ENCODE measurements around the gene IQSEC1.

IQSEC1 gene

GRCh38 chr3:12926660-12927059 is 146.6 kb downstream of the IQSEC1 start:
- peaks cover 6 to 70% (median 40%) of the 10 kb centered on the region in 5 donors for H3K4me1 ChIP-seq (ENCODE audit: control insufficient read depth in 5 of 5, insufficient read depth in 5 of 5, low read length in 5 of 5)

GRCh38 chr3:12925648-12926047 is 147.6 kb downstream of the IQSEC1 start:
- Histone ChIP-seq H3K27ac (ENCODE audit: low read depth, low read length) (no peak overlapping the region), H3K36me3 (ENCODE audit: control insufficient read depth in 5 of 5, insufficient read depth in 5 of 5, low read length in 5 of 5) (peaks cover 0 to 92% (median 64%) of the 10 kb centered on the region in 5 donors), H3K27me3 (ENCODE audit: control insufficient read depth in 5 of 5, insufficient read depth in 4 of 5, low read length in 5 of 5) (no peaks in the 10 kb centered on the region), H3K4me3 (ENCODE audit: low read depth in 1 of 5, low read length in 5 of 5) (no peak overlapping the region), H3K9me3 (ENCODE audit: control insufficient read depth in 5 of 5, low read length in 5 of 5) (no peaks in the 10 kb centered on the region), H3K9ac (ENCODE audit: low read length in 5 of 5) (no peak overlapping the region), H3K4me1 (ENCODE audit: control insufficient read depth in 5 of 5, insufficient read depth in 5 of 5, low read length in 5 of 5) (peaks cover 6 to 65% (median 31%) of the 10 kb centered on the region in 5 donors)

More at GRCh38 chr3:12926660-12927059, 146.6 kb downstream of the IQSEC1 start:
- no peak overlapping the region for H3K27ac ChIP-seq (ENCODE audit: low read depth, low read length)
- no peaks in the 10 kb centered on the region for H3K27me3 ChIP-seq (ENCODE audit: control insufficient read depth in 5 of 5, insufficient read depth in 4 of 5, low read length in 5 of 5)
- no peak overlapping the region for H3K4me3 ChIP-seq (ENCODE audit: low read depth in 1 of 5, low read length in 5 of 5)
- no peaks in the 10 kb centered on the region for H3K9me3 ChIP-seq (ENCODE audit: control insufficient read depth in 5 of 5, low read length in 5 of 5)
- peaks cover 0 to 92% (median 63%) of the 10 kb centered on the region in 5 donors for H3K36me3 ChIP-seq (ENCODE audit: control insufficient read depth in 5 of 5, insufficient read depth in 5 of 5, low read length in 5 of 5)
- no peak overlapping the region for H3K9ac ChIP-seq (ENCODE audit: low read length in 5 of 5)

GRCh38 chr3:12924437-12924836 is 148.8 kb downstream of the IQSEC1 start:
- H3K27me3 ChIP-seq (ENCODE audit: control insufficient read depth in 5 of 5, insufficient read depth in 4 of 5, low read length in 5 of 5): no peaks in the 10 kb centered on the region
- H3K36me3 ChIP-seq (ENCODE audit: control insufficient read depth in 5 of 5, insufficient read depth in 5 of 5, low read length in 5 of 5): peaks cover 0 to 92% (median 75%) of the 10 kb centered on the region in 5 donors
- no peak overlapping the region for H3K4me3 ChIP-seq (ENCODE audit: low read depth in 1 of 5, low read length in 5 of 5)
- no peak overlapping the region for H3K9ac ChIP-seq (ENCODE audit: low read length in 5 of 5)
- H3K4me1 ChIP-seq (ENCODE audit: control insufficient read depth in 5 of 5, insufficient read depth in 5 of 5, low read length in 5 of 5): peaks cover 4 to 62% (median 31%) of the 10 kb centered on the region in 5 donors
- no peak overlapping the region for H3K27ac ChIP-seq (ENCODE audit: low read depth, low read length)
- H3K9me3 ChIP-seq (ENCODE audit: control insufficient read depth in 5 of 5, low read length in 5 of 5): no peaks in the 10 kb centered on the region

- Histone ChIP-seq H3K4me3 (ENCODE audit: low read depth in 1 of 5, low read length in 5 of 5) (no peak overlapping the region), H3K4me1 (ENCODE audit: control insufficient read depth in 5 of 5, insufficient read depth in 5 of 5, low read length in 5 of 5) (peaks cover 4 to 67% (median 31%) of the 10 kb centered on the region in 5 donors), H3K27me3 (ENCODE audit: control insufficient read depth in 5 of 5, insufficient read depth in 4 of 5, low read length in 5 of 5) (no peaks in the 10 kb centered on the region), H3K27ac (ENCODE audit: low read depth, low read length) (no peak overlapping the region), H3K36me3 (ENCODE audit: control insufficient read depth in 5 of 5, insufficient read depth in 5 of 5, low read length in 5 of 5) (peaks cover 0 to 93% (median 76%) of the 10 kb centered on the region in 5 donors), H3K9me3 (ENCODE audit: control insufficient read depth in 5 of 5, low read length in 5 of 5) (no peaks in the 10 kb centered on the region), H3K9ac (ENCODE audit: low read length in 5 of 5) (peak overlapping the region in 1 of 5 donors; percentile 28)
These were observed 150.3 kb downstream of the IQSEC1 start for GRCh38 chr3:12922881-12923431.

DNA sequence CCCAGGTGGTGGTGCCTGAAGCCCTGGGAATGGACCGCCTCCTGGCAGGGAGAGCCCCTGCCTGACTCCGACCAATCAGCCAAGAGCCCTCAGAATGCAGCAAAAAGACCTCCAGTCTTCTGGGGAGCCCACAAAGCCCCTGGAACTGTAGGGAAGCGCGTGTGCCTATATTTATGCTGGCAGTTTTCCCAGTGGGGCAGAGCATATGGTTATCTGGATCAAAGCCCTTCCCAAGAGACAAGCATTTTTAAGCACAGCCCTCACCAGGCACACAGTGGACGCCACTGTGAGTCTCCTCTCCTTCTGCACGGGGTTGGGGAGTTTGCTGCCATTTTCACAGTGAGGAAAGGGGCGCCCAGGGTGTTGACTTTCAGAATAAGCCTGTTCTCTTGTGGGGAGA is 150.9 kb downstream of the IQSEC1 start:
- peak overlapping the region in 1 of 5 donors; percentile 28 for H3K9ac ChIP-seq (ENCODE audit: low read length in 5 of 5)
- no peaks in the 10 kb centered on the region for H3K9me3 ChIP-seq (ENCODE audit: control insufficient read depth in 5 of 5, low read length in 5 of 5)
- H3K27me3 ChIP-seq (ENCODE audit: control insufficient read depth in 5 of 5, insufficient read depth in 4 of 5, low read length in 5 of 5): no peaks in the 10 kb centered on the region
- peaks cover 0 to 98% (median 82%) of the 10 kb centered on the region in 5 donors for H3K36me3 ChIP-seq (ENCODE audit: control insufficient read depth in 5 of 5, insufficient read depth in 5 of 5, low read length in 5 of 5)
- peaks cover 4 to 67% (median 31%) of the 10 kb centered on the region in 5 donors for H3K4me1 ChIP-seq (ENCODE audit: control insufficient read depth in 5 of 5, insufficient read depth in 5 of 5, low read length in 5 of 5)
- H3K4me3 ChIP-seq (ENCODE audit: low read depth in 1 of 5, low read length in 5 of 5): no peak overlapping the region
- H3K27ac ChIP-seq (ENCODE audit: low read depth, low read length): no peak overlapping the region

GRCh38 chr3:12921736-12922135 is 151.5 kb downstream of the IQSEC1 start:
- H3K27ac ChIP-seq (ENCODE audit: low read depth, low read length): no peak overlapping the region
- no peaks in the 10 kb centered on the region for H3K9me3 ChIP-seq (ENCODE audit: control insufficient read depth in 5 of 5, low read length in 5 of 5)
- no peak overlapping the region for H3K9ac ChIP-seq (ENCODE audit: low read length in 5 of 5)
- H3K4me1 ChIP-seq (ENCODE audit: control insufficient read depth in 5 of 5, insufficient read depth in 5 of 5, low read length in 5 of 5): peaks cover 4 to 64% (median 31%) of the 10 kb centered on the region in 5 donors
- no peaks in the 10 kb centered on the region for H3K27me3 ChIP-seq (ENCODE audit: control insufficient read depth in 5 of 5, insufficient read depth in 4 of 5, low read length in 5 of 5)
- H3K36me3 ChIP-seq (ENCODE audit: control insufficient read depth in 5 of 5, insufficient read depth in 5 of 5, low read length in 5 of 5): peaks cover 0 to 98% (median 88%) of the 10 kb centered on the region in 5 donors
- no peak overlapping the region for H3K4me3 ChIP-seq (ENCODE audit: low read depth in 1 of 5, low read length in 5 of 5)

- H3K4me1 ChIP-seq (ENCODE audit: control insufficient read depth in 5 of 5, insufficient read depth in 5 of 5, low read length in 5 of 5): peaks cover 4 to 61% (median 31%) of the 10 kb centered on the region in 5 donors
- H3K9ac ChIP-seq (ENCODE audit: low read length in 5 of 5): no peak overlapping the region
- H3K36me3 ChIP-seq (ENCODE audit: control insufficient read depth in 5 of 5, insufficient read depth in 5 of 5, low read length in 5 of 5): peaks cover 0 to 98% (median 93%) of the 10 kb centered on the region in 5 donors
These were observed 152.3 kb downstream of the IQSEC1 start for GRCh38 chr3:12920967-12921366.

GRCh38 chr3:12919205-12919604 is 154.0 kb downstream of the IQSEC1 start:
- Histone ChIP-seq H3K4me3 (ENCODE audit: low read depth in 1 of 5, low read length in 5 of 5) (no peak overlapping the region), H3K9me3 (ENCODE audit: control insufficient read depth in 5 of 5, low read length in 5 of 5) (no peaks in the 10 kb centered on the region), H3K36me3 (ENCODE audit: control insufficient read depth in 5 of 5, insufficient read depth in 5 of 5, low read length in 5 of 5) (peaks cover 0 to 100% (median 91%) of the 10 kb centered on the region in 5 donors), H3K9ac (ENCODE audit: low read length in 5 of 5) (peak overlapping the region in 1 of 5 donors; percentile 17), H3K27me3 (ENCODE audit: control insufficient read depth in 5 of 5, insufficient read depth in 4 of 5, low read length in 5 of 5) (no peaks in the 10 kb centered on the region), H3K27ac (ENCODE audit: low read depth, low read length) (no peak overlapping the region), H3K4me1 (ENCODE audit: control insufficient read depth in 5 of 5, insufficient read depth in 5 of 5, low read length in 5 of 5) (peaks cover 4 to 44% (median 24%) of the 10 kb centered on the region in 5 donors)

More at GRCh38 chr3:12920967-12921366, 152.3 kb downstream of the IQSEC1 start:
- Histone ChIP-seq H3K27ac (ENCODE audit: low read depth, low read length) (no peak overlapping the region), H3K9me3 (ENCODE audit: control insufficient read depth in 5 of 5, low read length in 5 of 5) (no peaks in the 10 kb centered on the region), H3K27me3 (ENCODE audit: control insufficient read depth in 5 of 5, insufficient read depth in 4 of 5, low read length in 5 of 5) (no peaks in the 10 kb centered on the region), H3K4me3 (ENCODE audit: low read depth in 1 of 5, low read length in 5 of 5) (no peak overlapping the region)

GRCh38 chr3:12918231-12918630 is 155.0 kb downstream of the IQSEC1 start:
- no peak overlapping the region for H3K4me3 ChIP-seq (ENCODE audit: low read depth in 1 of 5, low read length in 5 of 5)
- peaks cover 0 to 100% (median 86%) of the 10 kb centered on the region in 5 donors for H3K36me3 ChIP-seq (ENCODE audit: control insufficient read depth in 5 of 5, insufficient read depth in 5 of 5, low read length in 5 of 5)

DNA sequence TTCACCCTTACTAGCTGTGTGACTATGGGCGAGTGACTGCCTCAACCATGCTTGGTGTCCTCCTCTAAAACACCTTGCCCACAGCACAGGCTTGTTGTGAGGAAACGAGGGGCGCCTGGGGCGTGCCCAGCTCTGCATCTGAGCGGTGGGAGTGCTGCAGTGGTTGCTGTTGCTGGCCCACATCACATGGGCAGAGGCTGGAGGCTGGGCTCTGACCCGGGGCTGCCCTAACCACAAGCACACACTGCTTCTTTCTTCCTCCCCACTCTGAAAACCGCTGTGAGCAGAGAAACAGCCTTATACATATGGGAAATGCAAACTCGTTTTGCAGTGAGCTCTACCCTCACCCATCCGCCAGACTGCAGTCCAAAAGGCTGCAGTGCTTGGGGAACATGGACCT is 157.1 kb downstream of the IQSEC1 start:
- H3K36me3 ChIP-seq (ENCODE audit: control insufficient read depth in 5 of 5, insufficient read depth in 5 of 5, low read length in 5 of 5): peaks cover 0 to 98% (median 83%) of the 10 kb centered on the region in 5 donors
- H3K4me1 ChIP-seq (ENCODE audit: control insufficient read depth in 5 of 5, insufficient read depth in 5 of 5, low read length in 5 of 5): peaks cover 0 to 14% (median 0%) of the 10 kb centered on the region in 5 donors
- no peaks in the 10 kb centered on the region for H3K9me3 ChIP-seq (ENCODE audit: control insufficient read depth in 5 of 5, low read length in 5 of 5)
- no peaks in the 10 kb centered on the region for H3K27me3 ChIP-seq (ENCODE audit: control insufficient read depth in 5 of 5, insufficient read depth in 4 of 5, low read length in 5 of 5)
- no peak overlapping the region for H3K4me3 ChIP-seq (ENCODE audit: low read depth in 1 of 5, low read length in 5 of 5)
- H3K9ac ChIP-seq (ENCODE audit: low read length in 5 of 5): no peak overlapping the region
- H3K27ac ChIP-seq (ENCODE audit: low read depth, low read length): no peak overlapping the region

More at GRCh38 chr3:12918231-12918630, 155.0 kb downstream of the IQSEC1 start:
- Histone ChIP-seq H3K9ac (ENCODE audit: low read length in 5 of 5) (no peak overlapping the region), H3K27ac (ENCODE audit: low read depth, low read length) (no peak overlapping the region), H3K4me1 (ENCODE audit: control insufficient read depth in 5 of 5, insufficient read depth in 5 of 5, low read length in 5 of 5) (peaks cover under 1 to 34% (median 14%) of the 10 kb centered on the region in 5 donors), H3K27me3 (ENCODE audit: control insufficient read depth in 5 of 5, insufficient read depth in 4 of 5, low read length in 5 of 5) (no peaks in the 10 kb centered on the region), H3K9me3 (ENCODE audit: control insufficient read depth in 5 of 5, low read length in 5 of 5) (no peaks in the 10 kb centered on the region)
